Activated naive CD8-positive, alpha-beta T cell (primary cell): ENCODE results near the gene BBLN.
"Not testable (repeated sequence)": the region's sequence is repeated elsewhere in the genome, so short reads cannot be mapped to it uniquely, and the experiment has no call there.

Source experiments
- H3K27ac Mint-ChIP-seq: one replicate; pipeline ENCODE4 v1.8.0; 2021; ENCODE audit warnings: mixed read lengths
- H3K27me3 Mint-ChIP-seq: one replicate; pipeline ENCODE4 v1.8.0; 2021; ENCODE audit warnings: mixed read lengths
- H3K36me3 Mint-ChIP-seq: one replicate; pipeline ENCODE4 v1.8.0; 2021; ENCODE audit warnings: mixed read lengths
- H3K4me1 Mint-ChIP-seq: one replicate; pipeline ENCODE4 v1.8.0; 2021; ENCODE audit warnings: low read depth, mixed read lengths
- H3K4me3 Mint-ChIP-seq: one replicate; pipeline ENCODE4 v1.8.0; 2021; ENCODE audit warnings: mild to moderate bottlenecking, mixed read lengths
- H3K9me3 Mint-ChIP-seq: one replicate; pipeline ENCODE4 v1.8.0; 2021; ENCODE audit warnings: low read depth, mixed read lengths

BBLN gene

GRCh38 chr9:128159784-128160602 lies at the start of gene BBLN:
BBLN (plus strand) TSS chr9:128160265; CDS start chr9:128160408, 143 bp downstream.
- H3K4me3 Mint-ChIP-seq, result peak within 1 kb of the TSS; percentile 84
- no peaks in the 10 kb centered on the region for H3K27me3 Mint-ChIP-seq
- no peaks in the 10 kb centered on the region for H3K9me3 Mint-ChIP-seq
- H3K36me3 Mint-ChIP-seq, result peaks cover 3% of the 10 kb centered on the region
- peak within 1 kb of the TSS; percentile 88 for H3K27ac Mint-ChIP-seq
- H3K4me1 Mint-ChIP-seq, result peaks cover 18% of the 10 kb centered on the region

DNA sequence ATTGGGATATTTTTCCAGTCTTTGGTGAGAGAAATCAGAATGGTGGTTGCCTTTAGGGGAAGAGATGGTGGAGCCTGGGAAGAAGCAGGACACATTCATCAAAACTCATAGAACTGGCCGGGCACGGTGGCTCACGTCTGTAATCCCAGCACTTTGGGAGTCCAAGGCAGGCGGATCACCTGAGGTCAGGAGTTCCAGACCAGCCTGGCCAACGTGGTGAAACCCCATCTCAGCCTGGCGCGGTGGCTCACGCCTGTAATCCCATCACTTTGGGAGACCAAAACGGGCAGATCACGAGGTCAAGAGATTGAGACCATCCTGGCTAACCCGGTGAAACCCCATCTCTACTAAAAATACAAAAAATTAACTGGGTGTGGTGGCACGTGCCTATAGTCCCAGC lies 48.3 kb upstream of the BBLN start:
- not testable (repeated sequence) for H3K4me1 Mint-ChIP-seq, H3K9me3 Mint-ChIP-seq, H3K27ac Mint-ChIP-seq, H3K27me3 Mint-ChIP-seq, H3K36me3 Mint-ChIP-seq, H3K4me3 Mint-ChIP-seq

GRCh38 chr9:128113526-128114325 lies 46.3 kb upstream of the BBLN start:
- no peaks in the 10 kb centered on the region for H3K9me3 Mint-ChIP-seq
- H3K27ac Mint-ChIP-seq, result no peak overlapping the region
- H3K4me3 Mint-ChIP-seq, result no peak overlapping the region
- no peaks in the 10 kb centered on the region for H3K27me3 Mint-ChIP-seq
- peaks cover 6% of the 10 kb centered on the region for H3K36me3 Mint-ChIP-seq
- H3K4me1 Mint-ChIP-seq, result peaks cover 15% of the 10 kb centered on the region

GRCh38 chr9:128114326-128115186 lies 45.5 kb upstream of the BBLN start:
- Mint-ChIP-seq H3K9me3 (no peaks in the 10 kb centered on the region), H3K4me1 (peaks cover 14% of the 10 kb centered on the region), H3K4me3 (no peak overlapping the region), H3K36me3 (peaks cover 5% of the 10 kb centered on the region), H3K27me3 (no peaks in the 10 kb centered on the region), H3K27ac (no peak overlapping the region)

DNA sequence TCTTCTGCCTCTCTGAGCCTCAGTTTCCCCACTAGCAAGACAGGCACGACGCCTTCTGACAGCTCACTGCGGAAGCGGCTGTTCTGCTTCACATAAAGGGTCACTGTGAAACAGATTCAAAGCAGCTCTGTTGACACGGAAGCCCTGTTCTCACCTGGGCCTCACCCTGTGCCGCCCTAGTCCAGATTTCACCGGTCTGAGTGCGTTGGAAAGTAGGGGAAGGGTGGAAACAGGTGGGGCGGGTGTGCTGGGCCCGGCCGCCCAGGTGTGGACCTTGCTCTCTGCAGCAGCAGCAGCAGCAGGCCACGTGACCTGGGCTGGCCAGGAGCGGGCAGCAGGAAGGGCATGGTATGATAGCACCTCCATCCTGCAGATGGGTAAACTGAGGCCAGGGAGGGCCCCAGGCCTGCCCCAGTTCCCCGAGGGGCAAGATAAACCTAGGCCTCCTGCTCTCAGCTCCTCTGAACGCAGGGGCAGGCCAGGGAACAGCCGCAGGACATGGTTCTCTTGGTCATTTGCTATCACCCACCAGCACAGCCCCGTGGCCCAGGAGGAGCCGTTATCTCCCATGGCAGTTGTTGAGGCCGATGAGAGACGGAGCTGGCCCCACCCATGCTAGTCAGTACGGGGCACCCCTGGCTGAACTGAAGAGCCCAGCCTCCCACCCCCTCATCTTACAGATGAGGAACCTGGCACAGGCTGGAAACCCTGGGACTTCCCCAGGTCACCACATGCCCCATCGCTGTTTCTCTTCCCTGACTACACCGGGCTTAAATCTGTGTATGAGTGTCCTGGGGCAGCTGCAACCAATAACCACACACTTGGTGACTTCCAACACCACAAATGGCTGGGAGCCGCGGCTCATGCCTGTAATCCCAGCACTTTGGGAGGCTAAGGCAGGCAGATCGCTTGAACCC lies 44.6 kb upstream of the BBLN start:
- peaks cover 12% of the 10 kb centered on the region for H3K4me1 Mint-ChIP-seq
- no peak overlapping the region for H3K27ac Mint-ChIP-seq
- H3K27me3 Mint-ChIP-seq, result no peaks in the 10 kb centered on the region
- no peak overlapping the region for H3K4me3 Mint-ChIP-seq
- peaks cover 3% of the 10 kb centered on the region for H3K36me3 Mint-ChIP-seq
- no peaks in the 10 kb centered on the region for H3K9me3 Mint-ChIP-seq

- H3K9me3 Mint-ChIP-seq, result no peaks in the 10 kb centered on the region
- H3K4me3 Mint-ChIP-seq, result no peak overlapping the region
- peaks cover 7% of the 10 kb centered on the region for H3K4me1 Mint-ChIP-seq
- H3K27ac Mint-ChIP-seq, result no peak overlapping the region
- no peaks in the 10 kb centered on the region for H3K27me3 Mint-ChIP-seq
- peaks cover 3% of the 10 kb centered on the region for H3K36me3 Mint-ChIP-seq
Observed at GRCh38 chr9:128116104-128117083, 43.7 kb upstream of the BBLN start.

GRCh38 chr9:128117613-128118471 lies 42.2 kb upstream of the BBLN start:
- Mint-ChIP-seq H3K4me1 (peaks cover 7% of the 10 kb centered on the region), H3K9me3 (no peaks in the 10 kb centered on the region), H3K36me3 (peaks cover 3% of the 10 kb centered on the region), H3K4me3 (no peak overlapping the region), H3K27me3 (no peaks in the 10 kb centered on the region), H3K27ac (no peak overlapping the region)

- H3K27ac Mint-ChIP-seq, result no peak overlapping the region
- no peaks in the 10 kb centered on the region for H3K9me3 Mint-ChIP-seq
- peaks cover 7% of the 10 kb centered on the region for H3K4me1 Mint-ChIP-seq
- H3K4me3 Mint-ChIP-seq, result no peak overlapping the region
- H3K36me3 Mint-ChIP-seq, result peaks cover under 1% of the 10 kb centered on the region
- no peaks in the 10 kb centered on the region for H3K27me3 Mint-ChIP-seq
Observed at GRCh38 chr9:128118472-128118857, 41.6 kb upstream of the BBLN start.

DNA sequence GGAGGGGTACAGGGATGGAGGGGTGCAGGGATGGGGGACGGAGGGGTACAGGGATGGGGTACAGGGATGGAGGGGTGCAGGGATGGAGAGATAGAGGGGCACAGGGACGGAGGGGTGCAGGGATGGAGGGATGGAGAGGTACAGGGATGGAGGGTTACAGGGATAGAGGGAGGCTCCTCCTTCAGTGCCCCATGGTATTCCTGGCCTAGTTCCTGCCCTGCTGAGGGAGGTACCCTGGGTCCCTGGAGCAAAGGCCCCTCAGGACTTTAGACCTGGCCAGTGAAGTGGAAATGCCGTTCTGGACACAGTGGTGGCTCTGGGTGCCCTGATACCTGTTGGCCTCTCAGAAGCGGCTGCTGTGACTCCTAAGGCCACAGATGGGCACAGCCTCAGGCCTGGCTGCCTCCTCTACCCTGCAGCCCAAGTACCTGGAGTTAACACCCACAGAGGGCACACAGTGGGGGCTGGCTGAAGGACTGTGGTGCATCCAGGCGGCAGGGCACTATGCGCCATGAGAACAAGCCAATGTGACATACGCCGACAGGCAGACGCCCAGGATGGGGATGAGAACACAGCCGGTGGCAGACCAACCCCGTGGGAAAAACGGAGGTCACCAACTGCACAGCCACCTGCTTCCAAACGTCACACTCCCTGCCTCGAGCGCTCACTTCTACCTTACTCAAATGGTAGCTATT lies 40.9 kb upstream of the BBLN start:
- no peaks in the 10 kb centered on the region for H3K27me3 Mint-ChIP-seq
- H3K27ac Mint-ChIP-seq, result no peak overlapping the region
- H3K9me3 Mint-ChIP-seq, result no peaks in the 10 kb centered on the region
- H3K36me3 Mint-ChIP-seq, result no peaks in the 10 kb centered on the region
- no peak overlapping the region for H3K4me3 Mint-ChIP-seq
- H3K4me1 Mint-ChIP-seq, result peaks cover 7% of the 10 kb centered on the region

- Mint-ChIP-seq H3K4me3 (no peak overlapping the region), H3K4me1 (peaks cover 13% of the 10 kb centered on the region), H3K9me3 (no peaks in the 10 kb centered on the region), H3K27me3 (no peaks in the 10 kb centered on the region), H3K36me3 (no peaks in the 10 kb centered on the region), H3K27ac (no peak overlapping the region)
Observed at GRCh38 chr9:128120061-128120740, 39.9 kb upstream of the BBLN start.

GRCh38 chr9:128120741-128121465 lies 39.2 kb upstream of the BBLN start:
- H3K27me3 Mint-ChIP-seq, result no peaks in the 10 kb centered on the region
- no peaks in the 10 kb centered on the region for H3K36me3 Mint-ChIP-seq
- no peak overlapping the region for H3K27ac Mint-ChIP-seq
- H3K4me1 Mint-ChIP-seq, result peaks cover 19% of the 10 kb centered on the region
- no peak overlapping the region for H3K4me3 Mint-ChIP-seq
- H3K9me3 Mint-ChIP-seq, result no peaks in the 10 kb centered on the region
